A549 (cell line): Measurements from ENCODE around the gene MRPL28.

Experiments used
- CBX2 ChIP-seq: fragments of 200-600 bp; sonication (generic); IDR thresholded peaks from 2 replicates; pipeline ENCODE4 v1.6.1; 2016; ENCODE audit warnings: low read depth, mild to moderate bottlenecking, borderline replicate concordance
- CEBPB ChIP-seq, 2 experiments: fragments of >200 bp in 1 of 2; sonication (Bioruptor Twin) in 1 of 2; formaldehyde crosslinking in 1 of 2; IDR thresholded peaks; 2 replicates each; pipeline ENCODE4 v1.6.1; 2012 to 2016
- CTCF ChIP-seq: fragments of >200 bp; sonication (Bioruptor Twin); formaldehyde crosslinking; IDR thresholded peaks from 3 replicates; pipeline ENCODE4 v1.5.1; 2016
- EP300 ChIP-seq, 2 experiments: fragments of >200 bp; sonication (Bioruptor Twin); formaldehyde crosslinking; IDR thresholded peaks; 2 replicates in 1 of 2; 3 replicates in 1 of 2; pipeline ENCODE4 v1.6.1; 2016 to 2017
- ESRRA ChIP-seq: fragments of 150-350 bp; IDR thresholded peaks from 2 replicates; pipeline ENCODE4 v1.6.1; 2014; ENCODE audit warnings: mild to moderate bottlenecking, low read length, borderline replicate concordance
- JUN ChIP-seq, 2 experiments: fragments of >200 bp; sonication (Bioruptor Twin); formaldehyde crosslinking; IDR thresholded peaks; 2 replicates in 1 of 2; 3 replicates in 1 of 2; pipeline ENCODE4 v1.6.1; 2016 to 2017
- MAX ChIP-seq: IDR thresholded peaks from 2 replicates; pipeline ENCODE4 v1.6.1; 2012
- ZC3H11A ChIP-seq: fragments of 450-650 bp; IDR thresholded peaks from 2 replicates; pipeline ENCODE4 v1.6.1; 2014; ENCODE audit warnings: antibody characterized with exemption, mild to moderate bottlenecking

GRCh38 chr16:324201-324450 lies 46.2 kb downstream of the MRPL28 start:
- TF ChIP-seq MAX (no peak), CTCF (no peak), CBX2 (no peak), ESRRA (no peak), CEBPB (IDR thresholded peaks at IDR 0.05) (no peak), ZC3H11A (no peak), EP300 (IDR thresholded peaks at IDR 0.05) (no peak), JUN (IDR thresholded peaks at IDR 0.05) (no peak)
